Epithelial cell of umbilical artery (primary cell): ENCODE data around the gene DGKZ. TPM values are rescaled to one million over a fixed set of nuclear protein-coding genes. Genes with fewer than 3 reads are reported as not detected.

Experiments used
- total RNA-seq: library from RNA; depleted of rRNA; stranded (reverse); fragments of >200 nt; gene quantifications from 2 replicates; pipeline ENCODE4 v1.2.3, GENCODE V29; 2014

DGKZ gene
- 48.1 and 57.8 TPM in 2 replicates for total RNA-seq

GRCh38 chr11:46346886-46347636 lies at the start of gene DGKZ:
Gene DGKZ, plus strand, starts transcription at chr11:46347463. Its CDS starts 197 bp downstream, at chr11:46347660.

GRCh38 chr11:46381048-46381818 lies 34.0 kb downstream of the DGKZ start, which contains the start of gene MDK:
Gene MDK, plus strand, starts transcription at chr11:46381669. Its CDS starts 389 bp downstream, at chr11:46382058.

GRCh38 chr11:46391578-46392420 lies 44.5 kb downstream of the DGKZ start, which contains the start of gene CHRM4:
Gene CHRM4, minus strand, starts transcription at chr11:46391776. Its CDS starts 5,219 bp downstream, at chr11:46386557.

Other genes starting within 250 kb of the DGKZ start
- 4.2 and 7.4 TPM in 2 replicates for gene PHF21A, start 226.0 kb upstream of the DGKZ start, total RNA-seq
- 0.32 and 1.2 TPM in 2 replicates for gene CREB3L1, start 69.8 kb upstream of the DGKZ start, total RNA-seq
- 78.1 and 82.5 TPM in 2 replicates for gene MDK, start 34.2 kb downstream of the DGKZ start, total RNA-seq
- gene CHRM4, start 44.3 kb downstream of the DGKZ start, total RNA-seq, result under 0.01 and 0.30 TPM in 2 replicates
- 16.9 and 17.5 TPM in 2 replicates for gene AMBRA1, start 246.6 kb downstream of the DGKZ start, total RNA-seq